Uterus (tissue), 4 donors: Measurements from ENCODE around the gene P3H4. TPM values are rescaled to one million over a fixed set of nuclear protein-coding genes. Genes with fewer than 3 reads are reported as not detected.

Source experiments
- DNase-seq, 2 donors: peaks; one replicate each; pipeline ENCODE4 v3.0.0-alpha.2; 2019 to 2020
- H3K27ac ChIP-seq, 2 donors: fragments of 200-600 bp; sonication (generic); 1 replicate in 1 of 2; 2 replicates in 1 of 2; pipeline ENCODE4 v1.5.1; 2016 to 2018
- H3K27me3 ChIP-seq, 2 donors: fragments of 200-600 bp; sonication (generic); one replicate each; pipeline ENCODE4 v1.5.1; 2018 to 2019; ENCODE audit warnings: control low read depth in 1 of 2
- H3K36me3 ChIP-seq, 2 donors: fragments of 200-600 bp; sonication (generic); one replicate each; pipeline ENCODE4 v1.5.1; 2019; ENCODE audit warnings: control low read depth in 1 of 2
- H3K4me1 ChIP-seq, 2 donors: fragments of 200-600 bp; sonication (generic); one replicate each; pipeline ENCODE4 v1.5.1; 2018 to 2019; ENCODE audit warnings: control low read depth in 1 of 2
- H3K4me3 ChIP-seq, 2 donors: fragments of 200-600 bp; sonication (generic); 1 replicate in 1 of 2; 2 replicates in 1 of 2; pipeline ENCODE4 v1.5.1; 2018 to 2019; ENCODE audit warnings: mild to moderate bottlenecking in 1 of 2
- H3K9me3 ChIP-seq, 2 donors: fragments of 200-600 bp; sonication (generic); one replicate each; pipeline ENCODE4 v1.5.1; 2019; ENCODE audit warnings: control low read depth in 1 of 2
- CTCF ChIP-seq, 4 experiments: fragments of 200-600 bp in 2 of 4; fragments of 450-650 bp in 2 of 4; sonication (generic) in 2 of 4; IDR thresholded peaks; one replicate each; pipeline ENCODE4 v1.5.1; 2016 to 2019; ENCODE audit warnings: antibody characterized with exemption in 4 of 4, mild to moderate bottlenecking in 2 of 4, moderate library complexity in 1 of 4
- POLR2A ChIP-seq, 2 donors: fragments of 450-650 bp; IDR thresholded peaks; one replicate each; pipeline ENCODE4 v1.6.1; 2016; ENCODE audit warnings: antibody characterized with exemption in 2 of 2, mild to moderate bottlenecking in 1 of 2, moderate library complexity in 1 of 2
- intact Hi-C: fragments of 100-400 bp; cut with DNase I; formaldehyde crosslinking; loops from one replicate; pipeline ENCODE4 v1.15.1; 2023; ENCODE audit warnings: low total_unique reads
- total RNA-seq, 4 donors: library from RNA; depleted of rRNA in 3 of 4; stranded (reverse); fragments of >200 nt in 3 of 4; gene quantifications; one replicate each; pipeline versions ENCODE4 v1.1.0 to v1.2.4, GENCODE V29; 2014 to 2023
- donor health status: DM: yes; HTN: yes; CAD: no.

P3H4 gene
- total RNA-seq, 4 donors from 2014 or later: 10.0 to 67.0 (median 35.1) TPM

GRCh38 chr17:41775394-41776226 lies 36.1 kb downstream of the P3H4 start:
- H3K36me3 ChIP-seq: no peaks in the 10 kb centered on the region
- H3K27ac ChIP-seq: peak overlapping the region; percentile 73 to 96
- no peaks in the 10 kb centered on the region for H3K9me3 ChIP-seq
- peaks cover 0 to 43% of the 10 kb centered on the region in 2 donors for H3K4me1 ChIP-seq
- intact Hi-C loops: no loop called here
- no peaks in the 10 kb centered on the region for H3K27me3 ChIP-seq
- DNase-seq: no peak
- H3K4me3 ChIP-seq: no peak overlapping the region
- TF ChIP-seq POLR2A (IDR thresholded peaks at IDR 0.05) (no peak), CTCF (IDR thresholded peaks at IDR 0.05) (no peak)

GRCh38 chr17:41773731-41774193 lies 38.0 kb downstream of the P3H4 start:
- H3K4me1 ChIP-seq: peaks cover 0 to 43% of the 10 kb centered on the region in 2 donors
- TF ChIP-seq POLR2A (IDR thresholded peaks at IDR 0.05): no peak
- TF ChIP-seq CTCF (IDR thresholded peaks at IDR 0.05): no peak
- peak overlapping the region; percentile 53 to 71 for H3K27ac ChIP-seq
- intact Hi-C loops: no loop called here
- H3K4me3 ChIP-seq: no peak overlapping the region
- H3K27me3 ChIP-seq: no peaks in the 10 kb centered on the region
- H3K9me3 ChIP-seq: no peaks in the 10 kb centered on the region
- DNase-seq: no peak
- no peaks in the 10 kb centered on the region for H3K36me3 ChIP-seq

GRCh38 chr17:41773190-41773588 lies 38.6 kb downstream of the P3H4 start:
- H3K4me3 ChIP-seq: no peak overlapping the region
- intact Hi-C loops: no loop called here
- H3K36me3 ChIP-seq: no peaks in the 10 kb centered on the region
- TF ChIP-seq POLR2A (IDR thresholded peaks at IDR 0.05) (no peak), CTCF (IDR thresholded peaks at IDR 0.05) (no peak)
- H3K27me3 ChIP-seq: no peaks in the 10 kb centered on the region
- DNase-seq: peak; percentile 69 to 73
- no peaks in the 10 kb centered on the region for H3K9me3 ChIP-seq
- H3K4me1 ChIP-seq: peaks cover 0 to 42% of the 10 kb centered on the region in 2 donors
- peak overlapping the region; percentile 53 to 71 for H3K27ac ChIP-seq

DNA sequence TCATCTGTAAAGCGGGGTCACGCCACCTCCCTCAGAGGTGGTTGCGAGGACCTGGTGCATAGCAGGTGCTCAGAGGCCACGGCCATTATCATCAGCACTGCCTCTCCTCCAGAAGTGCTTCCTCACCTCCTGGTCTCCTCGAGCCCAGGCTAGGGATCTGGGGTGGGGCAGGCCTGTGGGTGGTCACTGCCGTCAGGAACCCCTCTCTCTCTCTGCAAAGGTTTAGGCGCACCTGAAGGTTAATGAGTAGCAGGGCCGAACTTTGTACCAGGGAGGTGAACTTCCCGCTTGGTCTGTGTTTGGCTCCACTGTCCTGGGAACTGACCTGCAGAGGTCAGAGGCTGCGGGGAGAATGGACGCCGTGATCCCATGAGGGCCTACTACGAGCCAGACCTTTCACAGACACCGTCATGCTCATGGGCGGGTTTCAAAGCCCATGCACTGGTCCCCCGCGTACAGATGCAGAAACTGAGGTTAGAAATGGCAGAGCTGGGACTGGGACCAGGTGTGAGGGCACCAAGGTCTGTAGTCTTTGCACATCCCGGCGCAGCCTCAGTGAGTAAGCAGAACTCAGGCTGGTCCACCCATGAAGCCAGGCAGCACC lies 39.1 kb downstream of the P3H4 start:
- H3K9me3 ChIP-seq: no peaks in the 10 kb centered on the region
- DNase-seq: no peak
- H3K4me3 ChIP-seq: no peak overlapping the region
- H3K27me3 ChIP-seq: no peaks in the 10 kb centered on the region
- TF ChIP-seq CTCF (IDR thresholded peaks at IDR 0.05): no peak
- no peak for TF ChIP-seq POLR2A (IDR thresholded peaks at IDR 0.05)
- intact Hi-C loops: no loop called here
- H3K36me3 ChIP-seq: no peaks in the 10 kb centered on the region
- peaks cover 0 to 37% of the 10 kb centered on the region in 2 donors for H3K4me1 ChIP-seq
- H3K27ac ChIP-seq: peak overlapping the region; percentile 53 to 71

- no peaks in the 10 kb centered on the region for H3K36me3 ChIP-seq
- H3K4me1 ChIP-seq: peaks cover 0 to 34% of the 10 kb centered on the region in 2 donors
- intact Hi-C loops: no loop called here
- peak overlapping the region; percentile 53 to 71 for H3K27ac ChIP-seq
- no peaks in the 10 kb centered on the region for H3K27me3 ChIP-seq
- H3K4me3 ChIP-seq: no peak overlapping the region
- DNase-seq: no peak
- TF ChIP-seq CTCF (IDR thresholded peaks at IDR 0.05) (no peak), POLR2A (IDR thresholded peaks at IDR 0.05) (no peak)
- no peaks in the 10 kb centered on the region for H3K9me3 ChIP-seq
Observed at GRCh38 chr17:41772218-41772585, 39.5 kb downstream of the P3H4 start.
